Osteocyte (in vitro differentiated cells): ENCODE data around the gene EPHB2. TPM values are rescaled to one million over a fixed set of nuclear protein-coding genes. Genes with fewer than 3 reads are reported as not detected.

Experiments used
- DNase-seq: peaks from one replicate; pipeline ENCODE4 v3.0.0; 2021; ENCODE audit warnings: mixed read lengths; ENCODE audit not compliant: unreplicated experiment; ENCODE audit errors: extremely low spot score
- H3K27ac Mint-ChIP-seq: one replicate; pipeline ENCODE4 v1.8.0; 2021; ENCODE audit warnings: mild to moderate bottlenecking, mixed read lengths; ENCODE audit not compliant: unreplicated experiment
- H3K27me3 Mint-ChIP-seq: one replicate; pipeline ENCODE4 v1.8.0; 2021; ENCODE audit warnings: mixed read lengths; ENCODE audit not compliant: unreplicated experiment
- H3K36me3 Mint-ChIP-seq: one replicate; pipeline ENCODE4 v1.8.0; 2021; ENCODE audit warnings: mixed read lengths; ENCODE audit not compliant: unreplicated experiment
- H3K4me1 Mint-ChIP-seq: one replicate; pipeline ENCODE4 v1.8.0; 2021; ENCODE audit warnings: mixed read lengths; ENCODE audit not compliant: unreplicated experiment
- H3K4me3 Mint-ChIP-seq: one replicate; pipeline ENCODE4 v1.8.0; 2021; ENCODE audit warnings: mild to moderate bottlenecking, moderate library complexity, mixed read lengths; ENCODE audit not compliant: unreplicated experiment
- H3K9me3 Mint-ChIP-seq: one replicate; pipeline ENCODE4 v1.8.0; 2021; ENCODE audit warnings: mixed read lengths; ENCODE audit not compliant: unreplicated experiment
- total RNA-seq: library from RNA; stranded (reverse); gene quantifications from 2 replicates; pipeline ENCODE4 v1.2.1, GENCODE V29; 2021
- TF ChIP-seq, protein P1 (sequence below): fragments of 200-600 bp; sonication (generic); IDR thresholded peaks from 2 replicates; pipeline ENCODE4 v1.5.0; 2021; ENCODE audit warnings: antibody characterized with exemption, mild to moderate bottlenecking, moderate library complexity

EPHB2 gene
- total RNA-seq, 1 donor from 2014 or later = 32.5 TPM

GRCh38 chr1:22784737-22785136, 74.1 kb downstream of the EPHB2 start:
- Mint-ChIP-seq H3K36me3 (peaks cover 3% of the 10 kb centered on the region), H3K4me1 (peaks cover 8% of the 10 kb centered on the region), H3K27me3 (no peaks in the 10 kb centered on the region), H3K4me3 (no peak overlapping the region), H3K9me3 (no peaks in the 10 kb centered on the region), H3K27ac (no peak overlapping the region)
- TF ChIP-seq, protein P1, sequence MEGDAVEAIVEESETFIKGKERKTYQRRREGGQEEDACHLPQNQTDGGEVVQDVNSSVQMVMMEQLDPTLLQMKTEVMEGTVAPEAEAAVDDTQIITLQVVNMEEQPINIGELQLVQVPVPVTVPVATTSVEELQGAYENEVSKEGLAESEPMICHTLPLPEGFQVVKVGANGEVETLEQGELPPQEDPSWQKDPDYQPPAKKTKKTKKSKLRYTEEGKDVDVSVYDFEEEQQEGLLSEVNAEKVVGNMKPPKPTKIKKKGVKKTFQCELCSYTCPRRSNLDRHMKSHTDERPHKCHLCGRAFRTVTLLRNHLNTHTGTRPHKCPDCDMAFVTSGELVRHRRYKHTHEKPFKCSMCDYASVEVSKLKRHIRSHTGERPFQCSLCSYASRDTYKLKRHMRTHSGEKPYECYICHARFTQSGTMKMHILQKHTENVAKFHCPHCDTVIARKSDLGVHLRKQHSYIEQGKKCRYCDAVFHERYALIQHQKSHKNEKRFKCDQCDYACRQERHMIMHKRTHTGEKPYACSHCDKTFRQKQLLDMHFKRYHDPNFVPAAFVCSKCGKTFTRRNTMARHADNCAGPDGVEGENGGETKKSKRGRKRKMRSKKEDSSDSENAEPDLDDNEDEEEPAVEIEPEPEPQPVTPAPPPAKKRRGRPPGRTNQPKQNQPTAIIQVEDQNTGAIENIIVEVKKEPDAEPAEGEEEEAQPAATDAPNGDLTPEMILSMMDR = no peak
- DNase-seq = no peak

- no peaks in the 10 kb centered on the region for H3K27me3 Mint-ChIP-seq
- TF ChIP-seq, protein P1 = no peak
- H3K4me1 Mint-ChIP-seq = peaks cover 11% of the 10 kb centered on the region
- no peak overlapping the region for H3K27ac Mint-ChIP-seq
- H3K36me3 Mint-ChIP-seq = peaks cover 3% of the 10 kb centered on the region
- DNase-seq = no peak
- H3K9me3 Mint-ChIP-seq = no peaks in the 10 kb centered on the region
- no peak overlapping the region for H3K4me3 Mint-ChIP-seq
Measured at GRCh38 chr1:22786101-22786500, 75.5 kb downstream of the EPHB2 start.

GRCh38 chr1:22786719-22787489, 76.3 kb downstream of the EPHB2 start:
- H3K36me3 Mint-ChIP-seq = peaks cover 3% of the 10 kb centered on the region
- H3K4me1 Mint-ChIP-seq = peaks cover 11% of the 10 kb centered on the region
- no peak overlapping the region for H3K4me3 Mint-ChIP-seq
- no peak overlapping the region for H3K27ac Mint-ChIP-seq
- no peaks in the 10 kb centered on the region for H3K27me3 Mint-ChIP-seq
- DNase-seq = no peak
- H3K9me3 Mint-ChIP-seq = no peaks in the 10 kb centered on the region
- TF ChIP-seq, protein P1 = no peak

DNA sequence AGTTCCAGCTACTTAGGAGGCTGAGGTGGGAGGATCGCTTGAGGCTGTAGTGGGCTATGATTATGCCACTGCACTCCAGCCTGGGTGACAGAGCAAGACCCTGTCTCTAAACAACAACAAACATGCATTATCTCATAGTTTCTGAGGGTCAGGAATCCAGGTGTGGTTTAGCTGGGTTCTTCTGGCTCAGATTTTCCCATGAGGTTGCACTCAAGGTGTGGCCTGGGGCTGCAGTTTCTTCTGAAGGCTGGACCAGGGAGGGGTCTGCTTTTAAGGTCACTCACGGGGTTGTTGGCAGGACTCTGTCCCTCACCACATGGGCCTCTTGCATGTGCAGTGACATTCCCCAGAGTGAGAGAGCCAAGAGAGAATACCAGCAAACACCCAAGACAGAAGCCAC, 77.0 kb downstream of the EPHB2 start:
- H3K4me1 Mint-ChIP-seq = peaks cover 11% of the 10 kb centered on the region
- no peak for DNase-seq
- peaks cover 3% of the 10 kb centered on the region for H3K36me3 Mint-ChIP-seq
- TF ChIP-seq, protein P1 = no peak
- H3K27me3 Mint-ChIP-seq = no peaks in the 10 kb centered on the region
- no peak overlapping the region for H3K4me3 Mint-ChIP-seq
- no peak overlapping the region for H3K27ac Mint-ChIP-seq
- H3K9me3 Mint-ChIP-seq = no peaks in the 10 kb centered on the region

GRCh38 chr1:22788254-22788661, 77.6 kb downstream of the EPHB2 start:
- peaks cover 11% of the 10 kb centered on the region for H3K4me1 Mint-ChIP-seq
- no peaks in the 10 kb centered on the region for H3K9me3 Mint-ChIP-seq
- H3K27ac Mint-ChIP-seq = no peak overlapping the region
- DNase-seq = no peak
- TF ChIP-seq, protein P1 = no peak
- H3K36me3 Mint-ChIP-seq = peaks cover 3% of the 10 kb centered on the region
- no peaks in the 10 kb centered on the region for H3K27me3 Mint-ChIP-seq
- H3K4me3 Mint-ChIP-seq = no peak overlapping the region
